CD4-positive, alpha-beta T cell treated with Interleukin-4 for 4 hours (primary cell): ENCODE data around the gene DCAF5.
"Not testable (repeated sequence)": the region's sequence is repeated elsewhere in the genome, so short reads cannot be mapped to it uniquely, and the experiment has no call there.

Experiments
- DNase-seq: peaks from one replicate; pipeline ENCODE4 v3.0.0-alpha.2; 2020

The DCAF5 gene

DNA sequence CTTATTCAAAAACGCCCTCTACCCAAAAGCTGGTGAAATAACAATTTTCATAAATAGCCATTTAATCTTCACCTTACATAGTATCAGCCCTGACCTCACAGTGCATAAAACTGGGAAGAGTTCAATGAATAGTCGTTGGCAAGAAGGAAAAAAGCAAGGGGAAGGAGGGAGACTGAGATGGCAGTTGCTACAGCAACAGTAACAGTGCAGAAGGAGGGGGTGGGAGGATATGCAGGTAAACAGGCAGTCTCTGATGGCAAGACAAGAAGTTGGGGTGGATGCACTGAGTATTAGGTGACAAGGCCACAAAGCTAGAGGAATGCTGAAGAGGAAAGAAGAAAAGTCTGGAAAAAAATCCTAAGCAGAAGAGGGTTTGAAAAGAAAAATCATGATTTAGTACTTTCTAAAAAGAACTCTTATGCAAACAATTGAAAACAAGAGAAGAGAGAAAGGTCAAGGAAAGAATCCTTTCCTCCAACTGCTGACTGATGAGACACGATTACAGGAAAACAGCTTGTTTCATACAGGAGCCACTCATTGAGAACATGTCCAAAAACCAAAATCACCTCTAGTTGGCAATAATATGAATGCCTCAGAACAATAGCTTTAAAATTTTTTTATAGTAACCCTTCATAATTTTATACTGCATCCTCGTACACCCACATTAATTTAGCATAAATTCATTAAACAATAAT, 56.0 kb downstream of the DCAF5 start:
- DNase-seq: no peak

DNA sequence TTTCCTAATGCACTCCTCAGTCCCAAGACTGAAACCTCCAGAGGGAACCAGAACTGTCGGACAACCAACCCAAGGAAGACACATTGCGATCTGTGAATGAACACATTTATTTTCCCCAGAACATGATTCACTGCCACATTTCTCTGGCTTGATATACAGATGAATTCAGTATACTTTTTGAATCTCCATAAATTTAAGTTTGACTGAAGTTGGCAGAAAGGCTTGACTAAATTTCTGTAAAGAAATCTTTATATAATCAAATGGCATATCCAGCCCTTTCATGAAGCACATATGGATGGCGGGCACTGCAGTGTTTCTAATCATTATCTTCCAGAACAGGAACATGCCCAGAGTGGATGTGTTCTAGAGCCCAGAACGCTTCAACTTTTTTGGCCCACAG, 56.7 kb downstream of the DCAF5 start:
- DNase-seq: no peak

DNA sequence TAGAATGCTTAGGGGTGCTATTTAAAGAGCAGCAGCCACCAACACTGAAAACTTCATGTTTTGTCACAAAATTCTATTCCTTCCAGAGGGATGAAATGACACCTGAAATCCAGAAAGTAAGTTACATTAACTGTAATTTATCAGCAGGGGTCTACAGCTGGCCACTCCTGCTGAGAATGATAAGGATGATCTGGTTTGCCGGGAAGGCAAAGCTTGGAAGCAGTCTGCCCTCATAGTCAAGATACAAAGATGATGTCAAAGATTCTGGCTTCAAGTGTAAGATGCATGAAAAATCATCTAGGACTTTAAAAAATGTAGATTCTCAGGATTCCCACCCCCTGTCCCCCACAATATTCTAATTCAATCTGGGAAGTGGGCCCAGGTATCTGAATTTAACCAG, 58.4 kb downstream of the DCAF5 start:
- DNase-seq: no peak

DNA sequence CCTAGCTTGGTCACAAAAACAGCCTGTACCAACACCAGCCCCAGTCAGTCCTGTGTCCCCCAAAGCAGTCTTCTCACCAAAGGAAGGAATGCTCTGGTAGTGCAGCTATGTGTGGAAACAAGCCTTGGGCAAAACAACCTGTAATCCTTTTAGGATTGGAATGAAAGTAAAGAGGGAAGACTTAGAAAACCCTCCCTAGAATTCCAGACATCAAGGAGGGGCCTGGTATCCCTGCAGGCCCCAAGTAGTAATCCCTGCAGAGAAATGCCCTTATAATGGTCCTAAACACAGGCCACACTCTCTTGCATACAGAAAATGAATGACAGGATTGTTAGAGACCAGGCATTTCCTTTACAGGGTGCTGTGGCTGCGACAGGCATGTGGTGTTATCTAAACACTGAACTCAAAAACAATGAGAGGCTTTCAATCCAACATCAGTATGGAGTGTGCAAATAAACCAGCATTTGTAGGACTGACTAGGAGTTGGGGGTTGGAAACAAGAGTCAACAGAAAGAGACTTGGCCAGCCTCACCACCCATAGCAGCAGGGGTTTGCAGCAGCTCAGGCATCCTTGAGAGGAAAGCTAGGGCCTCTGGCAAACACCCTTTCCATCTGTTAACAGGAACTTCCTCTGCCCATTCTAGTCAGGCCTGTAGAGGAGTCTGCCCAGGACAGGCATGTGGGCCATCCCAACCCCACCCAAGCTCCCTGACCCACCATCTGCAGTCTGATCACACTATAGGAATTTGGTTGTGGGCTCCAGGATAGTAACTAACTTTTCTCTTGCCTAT, 59.1 kb downstream of the DCAF5 start:
- no peak for DNase-seq

DNA sequence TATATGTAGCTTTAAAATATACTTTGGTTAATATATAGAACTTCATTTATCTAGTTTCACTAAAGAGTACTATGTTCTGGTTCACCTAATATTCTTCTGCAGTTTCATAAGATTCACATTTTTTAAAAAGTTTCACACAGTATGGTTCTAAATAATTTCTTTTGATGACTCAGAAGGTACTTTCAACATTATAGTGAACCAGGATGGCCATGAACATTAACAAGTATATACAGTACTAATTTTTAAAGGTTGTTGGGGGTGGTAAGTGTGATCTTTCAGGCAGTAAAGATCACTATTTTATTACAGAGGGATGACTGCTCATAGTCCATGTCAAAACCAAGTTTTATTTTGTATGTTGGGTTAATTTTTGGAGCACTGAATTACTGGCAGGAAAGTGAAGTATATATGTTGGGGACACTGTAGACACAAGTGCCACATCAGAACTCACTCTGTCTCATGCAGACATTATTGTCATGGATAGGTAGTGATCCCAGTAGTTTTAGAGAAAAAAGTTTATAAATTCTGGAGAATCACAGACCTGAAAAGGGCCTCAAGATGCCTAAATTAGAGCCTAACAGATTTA, 60.0 kb downstream of the DCAF5 start:
- DNase-seq: no peak

DNA sequence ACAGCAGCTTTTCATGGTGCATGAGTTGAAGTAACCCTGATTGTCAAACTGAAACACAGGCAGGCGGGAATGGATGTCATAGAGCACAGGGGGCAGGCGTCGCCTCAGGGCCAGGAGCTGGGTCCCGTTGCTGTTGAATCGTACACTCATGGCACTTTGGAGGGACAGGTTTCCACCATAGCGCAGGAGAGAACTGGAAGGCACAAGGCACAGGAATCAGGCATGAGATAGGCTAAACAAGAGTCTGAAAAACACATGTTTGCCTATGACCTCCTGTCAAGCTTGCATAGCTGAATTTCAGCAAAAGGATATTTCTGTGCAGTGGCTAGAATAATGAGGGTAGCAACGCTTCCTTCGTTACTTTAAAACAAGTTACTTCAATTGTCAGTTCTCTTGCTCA, 61.2 kb downstream of the DCAF5 start:
- DNase-seq: no peak

DNA sequence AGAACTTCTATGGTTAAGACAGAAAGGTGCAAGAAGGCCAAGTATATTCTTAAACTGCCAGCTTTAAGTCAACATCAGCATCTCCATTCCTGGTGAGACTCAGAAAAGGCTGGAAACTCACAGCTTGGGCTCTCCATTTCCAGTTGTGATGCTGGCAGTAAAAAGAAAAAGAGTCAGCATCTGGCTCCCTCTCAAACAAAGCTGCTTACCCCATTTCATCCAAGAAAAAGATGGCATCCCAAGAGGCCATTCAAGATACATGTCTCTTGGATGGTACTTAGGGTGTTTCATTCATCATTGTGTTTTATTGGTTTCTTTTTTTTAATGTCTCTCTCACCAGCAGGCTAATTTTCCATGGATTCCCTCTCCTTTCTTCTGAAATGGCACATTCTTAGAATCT, 61.9 kb downstream of the DCAF5 start:
- no peak for DNase-seq

DNA sequence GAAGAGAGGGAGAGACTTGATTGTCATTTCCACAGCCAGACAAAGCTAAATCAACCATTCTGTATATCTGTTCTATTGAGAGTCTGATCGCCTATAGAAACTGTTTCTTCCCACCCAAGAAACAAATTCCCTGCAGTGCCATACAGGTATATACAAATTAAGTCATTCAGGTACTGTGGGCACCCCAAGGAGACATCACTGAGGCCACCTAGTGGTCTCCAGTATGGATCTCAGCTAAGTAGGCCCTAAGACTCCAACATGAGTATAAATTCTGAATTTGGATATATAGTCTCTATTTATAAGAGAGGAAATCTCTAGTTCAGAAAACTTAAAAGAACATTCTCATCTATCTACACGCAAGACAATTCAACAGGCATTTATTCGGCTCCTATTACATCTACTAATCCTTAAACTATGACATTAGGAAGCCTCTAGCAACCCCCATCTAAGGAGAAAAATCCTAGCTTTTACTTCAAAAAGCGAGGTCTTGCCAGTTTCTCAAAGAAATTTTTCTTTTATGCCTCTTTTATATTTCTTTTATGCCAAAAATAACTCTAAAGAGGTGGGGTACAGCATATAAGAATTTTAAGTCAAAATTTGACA, 62.6 kb downstream of the DCAF5 start:
- DNase-seq: peak; percentile 20

DNA sequence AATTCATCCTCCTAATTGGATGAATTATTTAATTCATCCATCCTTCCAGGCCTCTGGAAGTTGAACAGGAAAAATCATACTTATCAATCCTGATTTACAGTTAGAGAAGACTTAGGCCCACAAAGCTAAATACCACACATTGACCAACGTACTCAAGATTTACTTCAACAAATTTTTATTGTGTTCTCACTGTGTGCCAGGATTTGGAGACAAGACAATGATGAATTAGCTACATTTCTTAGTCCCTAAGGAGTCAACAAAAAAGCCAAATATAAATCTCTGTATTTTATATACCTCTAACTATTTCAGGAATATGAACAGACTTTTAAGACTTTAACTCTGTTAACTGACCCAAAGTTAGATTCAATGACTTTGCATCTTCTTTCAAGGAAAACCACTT, 63.9 kb downstream of the DCAF5 start:
- DNase-seq: no peak

DNA sequence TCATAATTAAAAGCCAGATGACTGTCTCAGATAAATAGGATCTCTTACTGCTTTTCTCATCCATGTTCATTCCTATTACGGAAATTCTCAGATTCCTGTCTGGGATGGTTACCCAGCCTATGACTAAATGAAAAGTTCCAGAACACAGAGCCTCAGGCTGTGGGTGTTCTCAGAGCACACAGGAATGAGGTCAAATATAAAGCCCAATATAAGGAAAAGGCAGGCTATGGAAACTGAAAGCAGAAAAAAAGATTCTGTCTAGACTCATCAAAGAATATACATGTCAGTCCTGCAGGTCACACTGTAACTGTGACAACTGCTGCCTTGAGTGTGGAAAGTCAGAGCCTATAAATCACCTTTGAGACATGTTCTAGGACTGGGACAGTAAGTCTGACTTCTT, 64.3 kb downstream of the DCAF5 start:
- no peak for DNase-seq

DNA sequence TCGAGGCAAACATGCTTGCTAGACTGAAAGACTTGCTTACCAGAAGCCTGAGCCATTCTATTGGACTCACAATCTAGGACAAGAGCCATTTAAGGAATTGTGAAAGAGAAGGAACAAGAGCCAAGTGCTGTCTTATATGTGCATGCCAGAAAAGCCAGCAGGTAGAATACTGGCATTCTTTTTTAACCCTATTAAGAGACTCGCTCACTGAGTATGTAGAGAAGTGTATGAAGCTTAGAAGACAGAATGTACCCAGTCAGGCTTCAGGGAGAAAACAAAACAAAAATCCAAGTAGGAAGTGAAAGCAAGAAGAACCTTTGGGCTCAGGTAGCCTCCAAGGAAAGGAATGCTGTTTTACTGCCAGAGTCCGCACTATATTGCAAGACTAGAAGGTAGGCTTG, 65.9 kb downstream of the DCAF5 start:
- no peak for DNase-seq

DNA sequence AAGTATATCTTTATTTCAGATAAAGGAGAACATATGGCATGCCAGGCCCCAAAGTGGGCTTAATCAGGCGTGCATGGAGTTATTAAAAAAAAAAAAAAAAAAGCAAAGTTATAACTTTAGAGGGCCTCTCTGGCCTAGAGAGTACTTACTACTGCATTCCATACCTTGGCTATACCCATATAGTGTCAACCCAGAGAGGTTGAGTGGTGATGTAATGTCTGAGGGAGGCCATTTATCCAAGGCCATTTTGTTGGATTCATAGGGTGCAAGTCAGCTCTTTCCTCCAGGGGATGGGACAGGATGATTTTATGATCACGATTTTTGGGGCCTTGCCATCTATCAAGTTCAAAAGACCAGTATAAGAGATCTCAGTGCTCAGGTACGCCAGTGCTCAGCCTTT, 66.4 kb downstream of the DCAF5 start:
- DNase-seq: no peak

DNA sequence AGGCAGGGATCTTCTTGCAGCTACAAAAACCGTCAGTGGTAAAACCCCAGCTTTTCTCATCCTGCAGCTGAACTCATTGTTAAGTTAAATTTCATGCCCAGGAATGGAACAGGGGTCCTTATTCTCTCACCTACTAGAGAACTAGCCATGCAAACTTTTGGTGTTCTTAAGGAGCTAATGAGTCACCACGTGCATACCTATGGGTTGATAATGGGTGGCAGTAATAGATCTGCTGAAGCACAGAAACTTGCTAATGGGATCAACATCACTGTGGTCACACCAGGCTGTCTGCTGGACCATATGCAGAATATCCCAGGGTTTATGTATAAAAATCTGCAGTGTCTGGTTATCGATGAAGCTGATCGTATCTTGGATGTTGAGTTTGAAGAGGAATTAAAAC, 68.9 kb downstream of the DCAF5 start:
- no peak for DNase-seq

DNA sequence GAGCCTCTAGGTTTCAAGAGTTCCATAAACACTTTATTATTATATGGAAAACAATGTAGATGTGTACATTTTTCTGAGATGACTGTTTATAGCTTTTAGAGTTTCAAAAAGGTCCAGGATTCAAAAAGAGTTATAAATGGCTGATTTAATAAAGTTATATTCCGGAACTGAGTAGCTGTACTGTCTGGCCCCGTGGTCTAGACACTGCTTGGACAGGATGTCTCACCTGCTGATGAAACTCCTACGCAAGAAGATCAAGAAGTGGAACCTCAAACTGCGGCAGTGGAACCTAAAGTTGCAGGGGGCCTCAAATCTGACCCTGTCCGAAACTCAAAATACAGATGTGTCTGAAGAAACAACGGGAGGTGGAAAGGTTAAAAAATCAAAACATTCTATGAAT, 69.7 kb downstream of the DCAF5 start:
- DNase-seq: no peak

DNA sequence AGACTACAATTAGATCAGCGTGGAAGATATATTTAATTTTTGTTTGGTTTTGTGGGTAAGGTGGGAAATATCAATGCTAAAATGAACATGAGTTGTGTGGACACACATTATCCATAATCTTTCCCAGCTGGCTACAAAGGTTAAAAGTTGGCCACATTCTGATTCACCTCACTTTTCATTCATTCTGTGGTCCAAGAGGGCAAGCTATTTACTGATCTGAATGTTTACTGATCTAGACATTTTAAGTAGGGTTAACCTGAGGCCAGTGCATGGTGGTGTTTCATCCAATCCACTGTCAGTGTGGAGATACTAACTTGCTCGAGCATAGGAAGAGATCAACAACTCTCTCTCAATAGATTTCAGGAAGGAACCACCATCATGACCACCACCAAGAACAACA, 71.6 kb downstream of the DCAF5 start:
- DNase-seq: no peak

DNA sequence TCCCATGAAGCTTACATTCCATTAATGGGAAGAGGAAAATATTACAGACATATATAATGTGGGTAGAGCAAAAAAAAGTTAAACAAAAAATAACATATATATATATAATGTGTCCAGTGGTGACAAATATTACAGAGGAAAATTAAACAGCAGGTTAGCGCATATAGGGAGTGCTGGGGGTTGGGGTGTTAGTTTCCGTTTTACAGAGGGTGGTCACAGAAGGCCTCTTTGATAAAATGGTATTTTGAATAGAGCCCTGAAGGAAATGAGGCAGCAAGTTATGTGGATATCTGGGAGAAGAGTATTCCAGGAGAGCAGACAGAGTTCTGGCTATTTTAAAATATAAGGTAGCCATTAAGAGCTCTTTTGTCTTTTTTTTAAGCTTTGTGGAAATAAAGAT, 73.2 kb downstream of the DCAF5 start:
- DNase-seq: no peak

DNA sequence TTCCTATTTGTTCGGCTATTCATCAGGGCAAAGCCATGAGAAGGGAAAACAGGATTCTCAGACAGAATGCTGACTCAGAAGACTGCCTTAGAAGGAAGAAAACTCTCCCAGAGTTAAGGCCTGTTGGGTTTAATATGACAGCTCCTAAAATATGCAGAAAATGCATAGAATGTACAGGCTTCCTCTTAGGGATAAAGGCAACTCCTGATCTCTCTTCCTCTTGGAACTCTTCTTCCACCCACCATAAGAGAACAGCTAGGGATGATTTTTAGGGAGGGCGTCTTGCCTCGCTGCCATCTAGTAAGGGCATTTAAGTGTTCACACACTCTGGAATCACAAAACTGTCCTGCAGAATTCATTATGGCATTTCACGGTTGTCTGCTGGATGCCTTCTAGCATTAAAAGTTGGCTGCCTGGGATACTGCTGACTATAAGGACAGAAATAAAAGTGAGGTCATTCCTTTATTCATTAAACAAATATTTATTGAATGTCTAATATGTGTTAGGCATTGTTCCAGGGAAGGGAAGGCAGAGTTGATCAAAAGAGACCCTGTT, 73.7 kb downstream of the DCAF5 start:
- no peak for DNase-seq

DNA sequence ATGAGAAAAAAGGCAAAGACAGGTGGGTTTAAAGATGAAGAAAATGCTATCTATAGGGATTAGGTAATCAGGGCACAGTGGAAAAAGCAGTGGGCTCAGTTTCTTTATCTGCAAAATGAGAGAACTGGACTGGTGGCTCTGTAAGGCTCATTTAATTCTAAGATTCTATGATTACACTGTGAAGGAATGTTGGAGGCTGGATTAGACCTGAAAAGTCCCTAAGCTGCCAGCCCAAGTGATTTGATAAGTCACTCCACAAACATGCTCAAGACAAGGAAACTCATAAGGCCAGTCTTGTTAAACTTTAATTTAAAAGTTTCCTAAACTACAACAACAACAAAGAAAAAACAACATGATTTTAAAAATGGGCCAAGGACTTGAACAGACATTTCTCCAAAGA, 75.1 kb downstream of the DCAF5 start:
- no peak for DNase-seq

DNA sequence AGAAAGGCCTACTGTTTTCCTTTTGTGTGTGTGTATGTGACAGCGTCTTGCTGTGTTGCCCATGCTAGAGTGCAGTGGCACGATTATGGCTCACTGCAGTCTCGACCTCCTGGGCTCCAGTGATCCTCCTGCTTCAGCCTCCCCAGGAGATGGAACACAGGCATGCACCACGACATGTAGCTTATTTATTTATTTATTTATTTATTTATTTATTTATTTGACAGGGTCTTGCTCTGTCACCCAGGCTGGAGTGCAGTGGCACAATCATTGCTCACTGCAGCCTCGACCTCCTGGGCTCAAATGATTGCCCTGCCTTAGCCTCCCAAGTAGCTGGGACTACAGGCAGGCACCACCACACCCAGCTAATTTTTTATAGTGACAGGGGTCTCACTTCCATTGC, 75.7 kb downstream of the DCAF5 start:
- not testable (repeated sequence) for DNase-seq

DNA sequence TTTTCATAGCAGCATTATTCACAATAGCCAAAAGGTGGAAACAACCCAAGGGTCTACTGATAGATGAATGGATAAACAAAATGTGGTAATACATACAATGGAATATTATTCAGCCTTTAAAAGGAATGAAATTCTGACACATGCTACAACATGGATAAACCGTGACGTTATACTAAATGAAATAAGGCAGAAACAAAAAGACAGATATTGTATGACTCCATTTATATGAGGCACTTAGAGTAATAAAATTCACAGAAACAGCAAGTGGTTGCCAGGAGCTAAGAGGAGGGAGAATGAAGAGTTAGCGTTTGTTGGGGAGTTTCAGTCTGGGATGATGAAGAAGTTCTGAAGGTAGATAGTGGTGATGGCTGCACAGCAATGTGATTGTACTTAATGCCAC, 76.6 kb downstream of the DCAF5 start:
- no peak for DNase-seq

DNA sequence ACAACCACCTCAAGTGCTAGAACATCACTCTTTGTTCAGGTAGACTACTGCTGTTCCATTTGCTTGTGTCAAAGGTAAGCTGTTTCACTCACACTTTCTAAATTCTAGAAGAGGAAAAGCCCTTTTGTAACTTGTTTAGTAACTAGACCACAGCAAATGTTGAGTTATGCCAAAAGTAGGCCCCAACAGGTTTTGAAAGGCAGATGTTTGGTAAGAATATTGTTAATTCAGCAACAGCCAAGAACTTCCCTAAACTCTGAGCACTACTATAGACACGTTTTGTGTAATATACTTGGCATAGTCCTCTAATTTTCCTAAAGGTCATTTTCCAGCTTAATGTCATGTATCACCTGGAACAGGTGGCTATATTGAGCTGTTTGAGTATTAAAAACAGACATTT, 79.0 kb downstream of the DCAF5 start:
- DNase-seq: no peak

DNA sequence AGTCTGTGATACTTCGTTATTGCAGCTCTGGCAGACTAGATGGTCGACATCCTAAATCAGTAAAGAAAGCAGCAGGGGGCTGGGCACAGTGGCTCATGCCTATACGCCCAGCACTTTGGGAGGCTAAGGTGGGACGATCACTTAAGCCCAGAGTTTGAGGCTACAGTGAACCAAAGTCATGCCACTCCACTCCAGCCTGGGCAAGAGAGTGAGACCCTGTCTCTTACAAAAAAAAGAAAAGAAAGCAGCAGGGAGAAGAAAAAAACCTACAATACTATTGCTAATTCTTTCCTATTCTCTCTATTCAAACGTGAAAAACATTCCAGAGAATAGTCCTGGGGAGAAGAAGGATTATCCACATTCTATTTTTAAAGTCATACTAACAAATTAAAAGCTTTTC, 79.5 kb downstream of the DCAF5 start:
- DNase-seq: no peak

DNA sequence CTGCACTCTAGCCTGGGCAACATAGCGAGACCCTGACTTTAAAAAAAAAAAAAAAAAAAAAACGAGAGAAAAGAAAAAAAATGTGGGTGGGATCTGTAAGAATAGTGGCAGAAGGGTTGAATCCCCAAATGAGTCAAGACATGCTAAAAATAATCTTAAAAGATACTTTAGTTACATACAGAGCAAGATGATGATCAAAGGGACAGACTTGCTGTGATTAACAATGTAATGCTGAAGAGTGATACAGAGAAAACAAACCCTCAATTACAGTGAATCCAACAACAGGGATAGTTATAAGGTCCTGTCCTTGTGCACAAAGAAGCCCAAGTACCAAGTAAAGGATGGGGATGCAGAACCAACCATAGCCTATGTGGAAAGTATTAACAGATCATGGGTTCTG, 80.3 kb downstream of the DCAF5 start:
- no peak for DNase-seq
